ENCODE data around the gene ADAM22.

ADAM22 gene

GRCh38 chr7:88105231-88105630 lies 171.2 kb downstream of the ADAM22 start:
- no peak for DNase-seq (ENCODE audit: low read depth, low spot score)

- no peak for DNase-seq (ENCODE audit: low read depth, low spot score)
Observed at GRCh38 chr7:88106434-88106833, 172.4 kb downstream of the ADAM22 start.

- DNase-seq (ENCODE audit: low read depth, low spot score) = no peak
Observed at GRCh38 chr7:88109612-88110011, 175.6 kb downstream of the ADAM22 start.

GRCh38 chr7:88111140-88111743 lies 177.2 kb downstream of the ADAM22 start:
- DNase-seq (ENCODE audit: low read depth, low spot score) = peak; percentile 57

- DNase-seq (ENCODE audit: low read depth, low spot score) = no peak
Observed at GRCh38 chr7:88111954-88112471, 178.0 kb downstream of the ADAM22 start.

GRCh38 chr7:88115258-88115796 lies 181.3 kb downstream of the ADAM22 start:
- DNase-seq (ENCODE audit: low read depth, low spot score) = no peak

- no peak for DNase-seq (ENCODE audit: low read depth, low spot score)
Observed at GRCh38 chr7:88115816-88116215, 181.8 kb downstream of the ADAM22 start.

- peak; percentile 4 for DNase-seq (ENCODE audit: low read depth, low spot score)
Observed at GRCh38 chr7:88116235-88116795, 182.3 kb downstream of the ADAM22 start.

GRCh38 chr7:88117325-88117724 lies 183.3 kb downstream of the ADAM22 start:
- no peak for DNase-seq (ENCODE audit: low read depth, low spot score)

- DNase-seq (ENCODE audit: low read depth, low spot score) = no peak
Observed at GRCh38 chr7:88121335-88121734, 187.3 kb downstream of the ADAM22 start.

- no peak for DNase-seq (ENCODE audit: low read depth, low spot score)
Observed at GRCh38 chr7:88127637-88128290, 193.7 kb downstream of the ADAM22 start.

GRCh38 chr7:88132725-88133124 lies 198.7 kb downstream of the ADAM22 start:
- no peak for DNase-seq (ENCODE audit: low read depth, low spot score)

- DNase-seq (ENCODE audit: low read depth, low spot score) = peak; percentile 61
Observed at GRCh38 chr7:88140947-88141346, 206.9 kb downstream of the ADAM22 start.

GRCh38 chr7:88141479-88141878 lies 207.4 kb downstream of the ADAM22 start:
- no peak for DNase-seq (ENCODE audit: low read depth, low spot score)

- no peak for DNase-seq (ENCODE audit: low read depth, low spot score)
Observed at GRCh38 chr7:88141953-88142352, 207.9 kb downstream of the ADAM22 start.

- peak; percentile 9 for DNase-seq (ENCODE audit: low read depth, low spot score)
Observed at GRCh38 chr7:88146616-88147015, 212.6 kb downstream of the ADAM22 start.

- DNase-seq (ENCODE audit: low read depth, low spot score) = no peak
Observed at GRCh38 chr7:88147341-88147740, 213.3 kb downstream of the ADAM22 start.

GRCh38 chr7:88147949-88148348 lies 213.9 kb downstream of the ADAM22 start:
- DNase-seq (ENCODE audit: low read depth, low spot score) = no peak

- DNase-seq (ENCODE audit: low read depth, low spot score) = no peak
Observed at GRCh38 chr7:88150033-88150432, 216.0 kb downstream of the ADAM22 start.

- DNase-seq (ENCODE audit: low read depth, low spot score) = no peak
Observed at GRCh38 chr7:88151119-88151790, 217.2 kb downstream of the ADAM22 start.

- DNase-seq (ENCODE audit: low read depth, low spot score) = no peak
Observed at GRCh38 chr7:88153378-88153777, 219.3 kb downstream of the ADAM22 start.

- DNase-seq (ENCODE audit: low read depth, low spot score) = no peak
Observed at GRCh38 chr7:88155756-88156155, 221.7 kb downstream of the ADAM22 start.
